GM21526 (cell line): ENCODE results near the gene PSMD7.

Experiments
- ATAC-seq: cut with Tn5 transposase; IDR thresholded peaks from one replicate; pipeline ENCODE4 v1.9.1; 2021; ENCODE audit warnings: moderate library complexity; ENCODE audit not compliant: unreplicated experiment, low FRiP score

PSMD7 gene

GRCh38 chr16:74296432-74297144 lies at the start of gene PSMD7:
PSMD7 (plus strand) TSS chr16:74296814; CDS start chr16:74296915, 101 bp downstream.
- ATAC-seq, result peak; percentile 89

- ATAC-seq, result no peak
These were observed 47.4 kb upstream of the PSMD7 start for GRCh38 chr16:74249254-74249653.

DNA sequence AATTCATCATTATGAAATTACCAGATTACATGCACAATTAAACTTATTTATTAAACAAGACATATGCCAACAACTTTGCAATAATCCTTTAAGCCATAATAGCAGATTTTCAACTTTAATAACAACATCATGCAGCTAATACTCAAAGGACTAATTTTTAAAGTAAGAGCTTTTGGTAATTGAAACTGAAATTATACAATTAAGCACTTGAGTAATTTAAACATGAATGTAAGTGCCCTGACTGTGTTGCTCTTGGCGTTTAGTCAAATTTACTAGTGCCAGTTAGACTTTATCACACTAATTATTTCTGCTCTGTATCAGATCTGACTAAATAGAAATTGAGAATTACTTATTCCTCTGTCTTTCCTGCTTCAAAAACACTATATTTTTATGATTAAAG lies 46.8 kb upstream of the PSMD7 start:
- ATAC-seq, result no peak

DNA sequence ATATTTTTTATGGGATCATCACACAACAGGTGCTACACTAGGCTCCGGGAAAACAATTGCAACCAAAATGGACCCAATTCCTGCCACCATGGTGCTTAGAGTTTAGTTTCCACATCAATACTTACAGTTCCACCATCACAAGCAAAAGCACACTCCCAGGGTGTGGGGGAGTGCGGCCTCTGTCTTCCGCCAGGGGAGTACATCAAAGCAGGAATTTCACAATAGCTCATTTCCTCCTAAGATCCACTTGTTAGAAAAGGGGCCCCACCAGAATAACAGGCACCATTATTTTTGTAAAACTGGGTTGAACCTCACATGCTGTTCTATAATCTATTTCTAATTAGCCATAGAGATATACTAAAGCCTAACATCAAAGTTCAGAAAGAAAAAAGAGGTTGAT lies 44.3 kb upstream of the PSMD7 start:
- no peak for ATAC-seq

DNA sequence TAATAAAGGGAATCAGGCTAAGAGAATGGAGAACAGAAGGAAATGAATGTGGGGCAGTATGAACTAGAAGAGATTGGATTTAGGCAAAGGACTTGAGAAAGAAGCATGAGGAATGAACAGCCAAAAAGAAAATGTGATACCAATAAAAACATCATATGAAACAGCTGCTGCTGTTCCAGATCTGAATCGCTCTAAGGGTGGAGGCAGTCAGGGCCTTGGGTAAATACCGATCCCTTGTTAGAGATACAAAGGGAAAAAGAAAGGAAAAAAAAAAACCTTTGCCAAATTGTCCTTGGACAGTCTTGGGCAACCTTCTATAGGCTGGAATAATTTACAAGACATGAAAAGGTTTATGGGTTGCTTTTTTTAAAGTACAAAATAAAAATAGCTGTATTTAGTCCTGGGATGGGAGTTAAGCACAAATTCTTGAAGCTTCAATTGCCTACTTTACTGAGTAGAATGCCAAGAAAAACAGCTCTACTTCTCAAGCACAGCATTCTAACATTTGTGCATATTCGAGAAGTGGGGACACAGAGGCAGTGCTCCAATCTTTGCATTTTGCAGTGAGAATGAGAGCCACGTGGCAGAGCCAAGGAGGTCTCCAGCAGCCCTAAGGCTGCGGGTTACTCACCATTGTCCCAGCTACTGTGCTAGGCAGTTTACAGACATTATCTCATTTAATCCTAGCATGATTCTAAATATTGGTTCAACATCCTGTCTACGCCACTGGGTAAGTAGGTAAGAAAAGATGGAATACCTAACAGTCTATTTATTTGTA lies 43.3 kb upstream of the PSMD7 start:
- ATAC-seq, result no peak

DNA sequence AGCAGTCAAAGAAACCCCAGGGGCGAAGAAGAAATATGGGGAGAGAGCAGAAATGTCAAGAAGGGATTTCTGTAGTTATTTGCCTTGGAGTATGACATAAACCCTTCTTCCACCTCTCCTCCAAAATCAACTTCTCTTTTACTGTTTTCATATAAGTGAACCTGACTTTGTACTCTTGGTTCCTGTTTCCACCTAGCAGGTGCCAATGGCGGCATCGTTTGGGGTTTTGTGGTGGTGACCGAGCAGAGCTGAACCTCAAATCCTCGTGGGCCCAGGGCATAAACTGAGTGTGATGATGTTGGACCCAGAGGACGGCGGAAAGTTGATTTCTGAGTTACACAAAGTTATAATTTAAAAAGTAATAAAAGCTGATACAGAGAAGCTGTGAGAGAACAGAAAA lies 39.6 kb upstream of the PSMD7 start:
- ATAC-seq, result no peak

- no peak for ATAC-seq
These were observed 35.5 kb upstream of the PSMD7 start for GRCh38 chr16:74261068-74261467.

DNA sequence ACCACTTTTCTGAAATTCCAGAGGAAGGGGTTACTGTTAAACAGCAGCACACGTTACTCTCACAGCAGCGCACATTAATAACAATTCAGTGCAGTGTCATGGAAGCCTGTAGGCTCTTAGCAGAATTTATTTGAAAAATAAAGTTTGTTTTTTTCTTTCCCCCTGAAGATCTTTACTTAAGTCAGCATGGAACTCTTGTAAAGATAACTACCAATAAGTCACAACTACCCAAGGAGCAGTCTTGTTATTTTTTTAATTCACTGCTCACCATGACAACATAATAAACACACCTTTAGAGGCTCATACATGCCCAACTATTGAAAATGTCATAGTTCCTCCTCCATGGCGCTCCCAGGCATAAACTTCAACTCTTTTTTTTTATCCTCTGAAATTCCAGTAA lies 31.8 kb upstream of the PSMD7 start:
- no peak for ATAC-seq

GRCh38 chr16:74268372-74268782 lies 28.2 kb upstream of the PSMD7 start:
- no peak for ATAC-seq

DNA sequence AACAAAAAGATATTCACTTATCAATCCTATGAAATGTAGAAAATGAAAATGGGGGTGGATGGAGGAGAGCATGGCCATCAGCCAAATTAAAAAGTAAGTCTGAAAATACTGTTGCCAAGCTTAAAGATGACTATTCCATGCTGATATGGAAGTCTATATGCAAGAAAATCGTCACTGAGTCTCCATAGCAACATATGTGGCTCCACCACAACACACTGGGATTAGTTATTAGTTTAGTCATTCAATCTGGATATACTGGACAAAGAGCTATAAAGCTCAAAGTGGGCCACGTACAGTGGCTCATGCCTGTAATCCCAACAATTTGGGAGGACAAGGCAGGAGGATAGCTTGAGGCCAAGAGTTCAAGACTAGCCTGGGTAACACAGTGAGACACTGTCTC lies 24.7 kb upstream of the PSMD7 start:
- no peak for ATAC-seq

DNA sequence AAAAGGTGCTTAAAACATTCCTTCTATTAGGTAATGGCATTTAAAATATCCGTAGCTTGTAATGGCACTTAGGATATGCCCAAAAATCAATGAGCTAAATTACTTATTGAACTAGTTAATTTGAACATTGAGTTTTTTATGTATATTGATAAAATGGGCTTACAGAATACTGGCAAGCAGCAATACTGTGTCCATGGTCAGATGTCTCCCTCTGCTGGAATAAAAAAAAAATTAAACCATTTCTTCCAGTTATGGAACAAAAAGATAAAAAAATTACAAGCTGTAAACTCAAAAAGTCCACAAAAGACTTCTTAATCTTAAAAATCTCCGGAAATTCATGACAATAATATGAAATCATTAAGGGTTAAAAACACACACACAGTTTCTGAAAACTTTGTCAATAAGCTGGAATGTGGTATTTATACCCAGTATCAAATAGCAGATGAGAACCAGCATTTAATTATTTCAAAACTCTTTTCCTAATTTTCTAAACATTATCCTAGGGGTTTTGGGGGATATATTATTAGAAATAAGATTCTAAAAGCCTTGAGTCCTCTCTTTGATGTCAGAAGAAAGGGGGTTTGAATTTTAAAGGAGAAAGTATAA lies 21.5 kb upstream of the PSMD7 start:
- no peak for ATAC-seq

- no peak for ATAC-seq
These were observed 20.9 kb upstream of the PSMD7 start for GRCh38 chr16:74275711-74276110.

DNA sequence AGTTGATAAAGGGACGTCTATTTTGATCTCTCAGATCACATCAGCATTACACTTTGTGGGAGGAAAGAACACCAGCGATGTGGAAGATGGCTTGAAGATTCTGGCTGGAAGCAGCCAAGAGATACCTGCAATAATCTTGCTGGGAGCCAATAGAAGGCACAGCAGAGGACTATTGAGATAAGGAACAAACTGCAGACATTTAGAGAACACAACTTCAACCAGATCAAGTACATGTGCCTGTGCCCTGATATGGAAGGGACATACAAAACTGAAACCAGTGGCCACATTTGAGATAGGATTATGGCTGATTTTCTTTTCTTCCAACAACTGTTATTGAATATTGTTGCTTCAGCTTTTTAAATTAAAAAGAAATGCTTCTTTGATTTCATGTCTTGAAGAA lies 18.6 kb upstream of the PSMD7 start:
- no peak for ATAC-seq

GRCh38 chr16:74279266-74279665 lies 17.3 kb upstream of the PSMD7 start:
- no peak for ATAC-seq

- ATAC-seq, result no peak
These were observed 16.8 kb upstream of the PSMD7 start for GRCh38 chr16:74279805-74280204.

GRCh38 chr16:74280448-74280847 lies 16.2 kb upstream of the PSMD7 start:
- ATAC-seq, result no peak

DNA sequence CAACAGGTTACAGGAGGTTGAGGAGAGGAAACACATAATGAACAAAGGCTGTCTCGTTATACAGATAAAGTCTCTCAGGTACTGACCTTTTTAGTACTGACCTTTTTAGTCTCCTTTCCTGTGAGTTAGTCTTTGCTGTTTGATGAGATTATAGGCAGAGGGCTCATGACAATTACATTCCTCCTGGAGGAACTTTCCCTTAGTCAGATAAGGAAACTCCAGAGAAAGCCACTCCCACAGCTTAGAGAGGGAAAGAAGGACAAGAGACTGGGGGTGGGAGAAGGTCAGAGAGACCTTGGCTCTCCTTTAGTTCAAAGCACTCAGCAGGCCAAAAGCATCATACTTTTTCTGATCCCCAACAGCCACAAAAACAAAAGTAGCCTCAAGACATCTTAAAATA lies 15.3 kb upstream of the PSMD7 start:
- ATAC-seq, result no peak

- no peak for ATAC-seq
These were observed 12.9 kb upstream of the PSMD7 start for GRCh38 chr16:74283716-74284115.

DNA sequence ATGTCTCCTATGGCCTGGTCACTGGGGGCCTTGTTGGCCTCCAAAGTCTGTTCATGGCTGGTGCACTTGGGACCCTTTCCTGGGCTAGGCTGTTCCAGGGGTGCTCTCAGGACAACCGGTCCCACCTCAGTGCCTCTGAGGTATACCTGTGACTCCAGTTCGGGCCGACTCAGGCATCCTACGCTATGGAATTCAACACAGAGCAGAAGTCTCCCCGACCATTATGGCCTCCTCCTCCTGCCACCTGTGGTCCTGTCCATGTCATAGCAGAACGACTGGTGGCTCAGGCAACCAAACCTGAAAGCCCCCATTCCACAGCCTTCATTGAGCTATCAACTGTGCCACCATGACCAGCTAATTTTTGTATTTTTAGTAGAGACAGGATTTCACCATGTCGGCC lies 8.5 kb upstream of the PSMD7 start:
- no peak for ATAC-seq

- ATAC-seq, result no peak
These were observed 6.3 kb upstream of the PSMD7 start for GRCh38 chr16:74290356-74290755.

- ATAC-seq, result no peak
These were observed 5.4 kb upstream of the PSMD7 start for GRCh38 chr16:74291176-74291575.
